Renal cortex interstitium (tissue), 15 donors: ENCODE measurements around the gene ALDH2. TPM values are rescaled to one million over a fixed set of nuclear protein-coding genes. Genes with fewer than 3 reads are reported as not detected.
"Not testable (repeated sequence)": the region's sequence is repeated elsewhere in the genome, so short reads cannot be mapped to it uniquely, and the experiment has no call there.

Experiments used
- DNase-seq, 11 donors: peaks; one replicate each; pipeline ENCODE4 v3.0.0-alpha.2; 2013; ENCODE audit warnings: low read depth in 9 of 11, low spot score in 4 of 11; ENCODE audit errors: extremely low read depth in 1 of 11
- long read RNA-seq, 16 experiments: transcript quantifications; one replicate each; lab custom pipeline, GENCODE V29; 2026
- polyA plus RNA-seq, 3 donors: library from polyadenylated mRNA; unstranded; fragments of 120-200 nt; gene quantifications; one replicate each; pipeline ENCODE4 v1.2.1, GENCODE V29; 2013; ENCODE audit not compliant: insufficient read length in 3 of 3

The ALDH2 gene
- polyA plus RNA-seq, result 100 to 1,000 TPM in 2 of 3 donors, 10 to 100 TPM in 1; 97.2 to 119 (median 101) TPM
- long read RNA-seq, donor 1, full-length matches to known transcripts, result 14 of 14 reads
- long read RNA-seq, donor 1, partial matches to known transcripts, result 0 of 14 reads
- long read RNA-seq, donor 1, other reads (novel, unspliced or antisense), result 0 of 14 reads
- long read RNA-seq, donor 2, full-length matches to known transcripts, result 21 of 21 reads
- long read RNA-seq, donor 2, partial matches to known transcripts, result 0 of 21 reads
- long read RNA-seq, donor 2, other reads (novel, unspliced or antisense), result 0 of 21 reads
- long read RNA-seq, donor 3, full-length matches to known transcripts, result 45 of 52 reads
- long read RNA-seq, donor 3, partial matches to known transcripts, result 7 of 52 reads
- long read RNA-seq, donor 3, other reads (novel, unspliced or antisense), result 0 of 52 reads
- long read RNA-seq, donor 4, full-length matches to known transcripts, result 26 of 31 reads
- long read RNA-seq, donor 4, partial matches to known transcripts, result 5 of 31 reads
- long read RNA-seq, donor 4, other reads (novel, unspliced or antisense), result 0 of 31 reads
- long read RNA-seq, donor 5, result 0 reads
- long read RNA-seq, donor 6, full-length matches to known transcripts, result 29 of 29 reads
- long read RNA-seq, donor 6, partial matches to known transcripts, result 0 of 29 reads
- long read RNA-seq, donor 6, other reads (novel, unspliced or antisense), result 0 of 29 reads
- long read RNA-seq, donor 7, full-length matches to known transcripts, result 29 of 49 reads
- long read RNA-seq, donor 7, partial matches to known transcripts, result 20 of 49 reads
- long read RNA-seq, donor 7, other reads (novel, unspliced or antisense), result 0 of 49 reads
- long read RNA-seq, donor 8, full-length matches to known transcripts, result 31 of 36 reads
- long read RNA-seq, donor 8, partial matches to known transcripts, result 5 of 36 reads
- long read RNA-seq, donor 8, other reads (novel, unspliced or antisense), result 0 of 36 reads
- long read RNA-seq, donor 9, full-length matches to known transcripts, result 21 of 42 reads
- long read RNA-seq, donor 9, partial matches to known transcripts, result 21 of 42 reads
- long read RNA-seq, donor 9, other reads (novel, unspliced or antisense), result 0 of 42 reads
- long read RNA-seq, donor 10, full-length matches to known transcripts, result 27 of 32 reads
- long read RNA-seq, donor 10, partial matches to known transcripts, result 5 of 32 reads
- long read RNA-seq, donor 10, other reads (novel, unspliced or antisense), result 0 of 32 reads
- long read RNA-seq, donor 11, full-length matches to known transcripts, result 21 of 30 reads
- long read RNA-seq, donor 11, partial matches to known transcripts, result 9 of 30 reads
- long read RNA-seq, donor 11, other reads (novel, unspliced or antisense), result 0 of 30 reads
- long read RNA-seq, donor 12, full-length matches to known transcripts, result 11 of 11 reads
- long read RNA-seq, donor 12, partial matches to known transcripts, result 0 of 11 reads
- long read RNA-seq, donor 12, other reads (novel, unspliced or antisense), result 0 of 11 reads
- long read RNA-seq, donor 13, result 0 reads
- long read RNA-seq, donor 14, full-length matches to known transcripts, result 25 of 25 reads
- long read RNA-seq, donor 14, partial matches to known transcripts, result 0 of 25 reads
- long read RNA-seq, donor 14, other reads (novel, unspliced or antisense), result 0 of 25 reads
- long read RNA-seq, donor 15, full-length matches to known transcripts, result 9 of 14 reads
- long read RNA-seq, donor 15, partial matches to known transcripts, result 5 of 14 reads
- long read RNA-seq, donor 15, other reads (novel, unspliced or antisense), result 0 of 14 reads
- long read RNA-seq, donor 16, full-length matches to known transcripts, result 80 of 116 reads
- long read RNA-seq, donor 16, partial matches to known transcripts, result 36 of 116 reads
- long read RNA-seq, donor 16, other reads (novel, unspliced or antisense), result 0 of 116 reads

DNA sequence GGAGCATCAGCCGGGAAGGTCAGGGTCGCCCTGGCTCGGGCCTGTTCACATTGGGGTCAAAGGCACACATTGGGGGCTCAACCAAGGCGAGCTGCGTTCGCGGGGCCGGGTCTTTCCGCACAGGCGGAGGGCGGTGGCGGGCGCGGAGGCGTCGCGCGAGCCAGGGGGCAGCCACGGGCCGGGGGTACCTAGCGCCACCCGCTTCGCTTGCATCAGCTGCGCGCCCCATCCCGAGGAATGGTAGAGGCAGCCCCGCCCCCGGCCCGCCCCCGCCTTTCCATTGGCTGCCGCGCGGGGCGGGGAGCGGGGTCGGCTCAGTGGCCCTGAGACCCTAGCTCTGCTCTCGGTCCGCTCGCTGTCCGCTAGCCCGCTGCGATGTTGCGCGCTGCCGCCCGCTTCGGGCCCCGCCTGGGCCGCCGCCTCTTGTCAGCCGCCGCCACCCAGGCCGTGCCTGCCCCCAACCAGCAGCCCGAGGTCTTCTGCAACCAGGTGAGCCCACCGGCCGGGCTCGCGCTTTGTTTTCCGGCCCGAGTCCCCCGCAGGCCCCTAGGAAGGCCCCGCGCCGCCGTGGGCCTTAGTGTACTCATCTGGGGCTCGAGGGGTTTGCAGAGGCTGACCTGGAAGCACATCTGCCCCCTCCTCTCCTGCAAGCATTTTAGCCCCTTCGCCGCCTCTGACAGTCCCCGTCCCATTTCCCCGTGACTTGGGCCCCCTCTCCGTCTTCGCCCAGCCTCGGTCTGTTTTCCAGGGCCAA lies at the start of gene ALDH2:
ALDH2 (plus strand) TSS at position 326 of the 754 bp plus-strand sequence; CDS start at position 376, 50 bp downstream.
- DNase-seq, result peak in 8 of 11 donors; percentile 67 to 84 (median 75)

- DNase-seq, result not testable (repeated sequence)
Measured at GRCh38 chr12:111719316-111719715, 47.4 kb upstream of the ALDH2 start.

- no peak for DNase-seq
Measured at GRCh38 chr12:111720457-111720856, 46.3 kb upstream of the ALDH2 start.

DNA sequence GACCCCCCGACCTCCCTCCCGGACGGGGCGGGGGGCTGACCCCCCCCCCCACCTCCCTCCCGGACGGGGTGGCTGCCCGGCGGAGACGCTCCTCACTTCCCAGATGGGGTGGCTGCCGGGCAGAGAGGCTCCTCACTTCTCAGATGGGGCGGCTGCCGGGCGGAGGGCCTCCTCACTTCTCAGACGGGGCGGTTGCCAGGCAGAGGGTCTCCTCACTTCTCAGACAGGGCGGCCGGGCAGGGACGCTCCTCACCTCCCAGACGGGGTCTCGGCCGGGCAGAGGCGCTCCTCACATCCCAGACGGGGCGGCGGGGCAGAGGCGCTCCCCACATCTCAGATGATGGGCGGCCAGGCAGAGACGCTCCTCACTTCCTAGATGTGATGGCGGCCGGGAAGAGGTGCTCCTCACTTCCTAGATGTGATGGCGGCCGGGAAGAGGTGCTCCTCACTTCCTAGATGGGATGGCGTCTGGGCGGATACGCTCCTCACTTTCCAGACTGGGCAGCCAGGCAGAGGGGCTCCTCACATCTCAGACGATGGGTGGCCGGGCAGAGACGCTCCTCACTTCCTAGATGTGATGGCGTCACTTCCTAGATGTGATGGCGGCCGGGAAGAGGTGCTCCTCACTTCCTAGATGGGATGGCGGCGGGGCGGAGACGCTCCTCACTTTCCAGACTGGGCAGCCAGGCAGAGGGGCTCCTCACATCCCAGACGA lies 42.9 kb upstream of the ALDH2 start:
- not testable (repeated sequence) for DNase-seq

- DNase-seq, result no peak
Measured at GRCh38 chr12:111728795-111729194, 37.9 kb upstream of the ALDH2 start.

DNA sequence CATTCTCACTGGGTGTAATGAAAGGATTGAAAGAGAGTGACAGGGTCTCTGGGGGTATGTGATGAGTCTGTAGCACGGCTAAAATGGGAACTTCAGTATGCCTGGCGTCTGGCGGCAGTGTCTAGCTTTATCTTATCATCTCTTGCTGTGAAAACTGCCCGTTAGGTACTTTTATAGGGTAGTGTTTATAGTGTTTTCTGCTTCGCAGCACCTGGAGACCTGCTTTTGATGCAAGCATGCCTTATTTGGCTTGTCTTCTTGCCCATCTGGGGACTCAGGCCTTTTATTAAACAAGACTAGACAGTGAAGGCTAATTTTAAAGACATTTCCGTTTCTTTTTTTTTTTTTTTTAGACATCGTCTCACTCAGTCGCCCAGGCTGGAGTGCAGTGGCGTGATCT lies 36.3 kb upstream of the ALDH2 start:
- DNase-seq, result no peak

- DNase-seq, result no peak
Measured at GRCh38 chr12:111732786-111733185, 33.9 kb upstream of the ALDH2 start.

DNA sequence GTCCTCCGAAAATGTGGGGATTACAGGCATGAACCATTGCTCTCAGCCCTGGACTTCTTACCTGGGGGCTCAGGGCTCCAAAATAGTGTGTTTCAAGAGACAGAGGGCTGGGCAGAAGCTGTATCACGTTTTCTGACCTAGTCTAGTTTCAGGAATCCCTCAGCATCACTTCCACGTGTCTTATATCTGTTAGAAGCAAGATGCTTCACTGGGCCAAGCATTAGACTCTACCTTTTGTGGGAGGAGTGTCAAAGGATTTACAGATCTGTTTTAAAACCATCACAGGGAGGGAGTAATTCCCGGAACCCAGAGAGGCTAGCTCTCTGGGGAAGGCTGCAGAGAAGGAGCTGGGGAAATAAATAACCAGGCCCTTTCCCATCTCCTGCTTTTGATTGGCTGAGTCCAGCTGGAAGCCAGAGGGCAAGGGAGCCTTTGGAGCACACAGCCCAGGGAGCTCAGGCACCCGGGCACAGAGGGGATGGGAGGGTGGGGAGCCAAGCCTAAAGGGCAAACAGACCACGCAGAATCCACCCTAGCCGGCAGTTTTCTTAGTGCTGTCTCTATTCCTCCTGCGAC lies 33.3 kb upstream of the ALDH2 start:
- DNase-seq, result no peak

- DNase-seq, result not testable (repeated sequence)
Measured at GRCh38 chr12:111739524-111739923, 27.2 kb upstream of the ALDH2 start.

- DNase-seq, result peak in 3 of 11 donors; percentile 11 to 19 (median 14)
Measured at GRCh38 chr12:111741235-111741812, 25.4 kb upstream of the ALDH2 start.

- DNase-seq, result no peak
Measured at GRCh38 chr12:111745211-111745610, 21.5 kb upstream of the ALDH2 start.

- DNase-seq, result no peak
Measured at GRCh38 chr12:111747333-111747732, 19.4 kb upstream of the ALDH2 start.

DNA sequence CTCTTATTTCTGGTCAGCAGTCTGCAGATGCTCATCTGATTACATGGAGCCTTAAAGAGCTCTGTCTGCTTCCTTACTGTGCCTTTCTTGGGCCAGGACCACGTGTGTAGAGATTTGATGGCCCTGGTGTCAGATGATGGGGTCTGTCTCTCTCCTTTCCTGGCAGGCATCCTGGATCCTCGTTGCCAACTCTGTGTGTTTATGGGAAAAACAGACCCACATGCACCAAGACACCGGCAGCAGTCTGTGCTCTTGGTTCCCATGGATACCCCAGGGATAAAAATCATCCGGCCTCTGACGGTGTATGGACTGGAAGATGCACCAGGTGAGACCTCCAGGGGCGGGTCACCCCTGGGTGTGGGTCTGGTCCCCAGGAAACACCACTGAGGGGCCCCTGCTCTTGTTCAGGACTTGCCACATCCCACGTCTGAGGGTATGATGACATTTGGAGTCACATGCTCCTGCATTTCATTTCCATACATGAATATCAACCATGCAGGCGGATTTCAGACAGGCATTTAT lies 18.5 kb upstream of the ALDH2 start:
- DNase-seq, result no peak

DNA sequence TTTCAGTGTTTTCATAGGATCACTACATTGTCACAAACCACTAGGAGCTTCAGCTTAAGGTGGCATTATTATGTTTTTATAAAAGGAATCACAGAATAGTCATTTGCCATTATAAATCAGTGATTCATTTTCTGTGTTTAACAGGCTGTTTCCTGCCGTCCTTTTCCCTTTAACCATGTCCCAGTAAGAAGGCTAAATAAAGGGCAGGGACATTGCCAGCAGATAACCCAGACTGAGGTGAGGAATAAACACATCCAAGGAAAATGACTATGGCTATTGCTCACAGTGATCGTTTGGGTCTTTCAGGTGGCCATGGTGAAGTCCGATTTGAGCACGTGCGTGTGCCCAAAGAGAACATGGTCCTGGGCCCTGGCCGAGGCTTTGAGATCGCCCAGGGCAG lies 17.9 kb upstream of the ALDH2 start:
- no peak for DNase-seq

DNA sequence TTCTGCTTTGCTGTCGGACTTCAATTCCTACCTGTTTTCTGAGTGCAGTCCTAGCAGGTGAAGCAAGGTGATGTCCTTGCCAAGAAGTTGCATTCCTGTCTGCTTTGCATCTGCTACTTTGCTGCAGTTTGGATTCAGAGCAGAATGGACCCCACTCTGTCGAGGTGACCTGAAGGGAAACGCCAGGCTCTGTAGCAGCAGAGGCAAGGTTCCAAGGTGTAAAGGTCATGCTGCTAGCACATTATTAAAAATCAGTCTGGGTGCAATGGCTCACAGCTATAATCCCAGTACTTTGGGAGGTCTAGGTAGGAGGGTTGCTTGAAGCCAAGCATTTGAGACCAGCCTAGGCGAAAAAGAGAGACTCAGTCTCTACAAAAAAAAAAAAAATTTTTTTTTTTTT lies 17.3 kb upstream of the ALDH2 start:
- DNase-seq, result no peak
